CD4-positive, alpha-beta T cell treated with Interleukin-17A for 4 hours (primary cell): ENCODE results near the gene NT5M.

Source experiments
- DNase-seq: peaks from one replicate; pipeline ENCODE4 v3.0.0-alpha.2; 2020; ENCODE audit warnings: mixed read lengths

Gene NT5M

GRCh38 chr17:17303847-17304490, 796 bp downstream of the NT5M start:
- no peak for DNase-seq

- DNase-seq = peak; percentile 19
These were observed 1.4 kb downstream of the NT5M start for GRCh38 chr17:17304521-17304985.

GRCh38 chr17:17305281-17305801, 2.2 kb downstream of the NT5M start:
- DNase-seq = peak; percentile 66

- no peak for DNase-seq
These were observed 6.2 kb downstream of the NT5M start for GRCh38 chr17:17309356-17309755.

- DNase-seq = peak; percentile 82
These were observed 10.3 kb downstream of the NT5M start for GRCh38 chr17:17313350-17313991.

GRCh38 chr17:17314501-17315071, 11.4 kb downstream of the NT5M start:
- DNase-seq = no peak

GRCh38 chr17:17315142-17315821, 12.1 kb downstream of the NT5M start:
- no peak for DNase-seq

- no peak for DNase-seq
These were observed 17.2 kb downstream of the NT5M start for GRCh38 chr17:17320188-17320910.

GRCh38 chr17:17320911-17321220, 17.7 kb downstream of the NT5M start:
- DNase-seq = no peak

- DNase-seq = no peak
These were observed 18.3 kb downstream of the NT5M start for GRCh38 chr17:17321356-17322025.

GRCh38 chr17:17322516-17323510, 19.6 kb downstream of the NT5M start:
- DNase-seq = no peak

GRCh38 chr17:17324616-17325015, 21.4 kb downstream of the NT5M start:
- no peak for DNase-seq

GRCh38 chr17:17325228-17325627, 22.1 kb downstream of the NT5M start:
- DNase-seq = no peak

GRCh38 chr17:17325816-17326215, 22.6 kb downstream of the NT5M start:
- DNase-seq = no peak

GRCh38 chr17:17326275-17326875, 23.2 kb downstream of the NT5M start:
- DNase-seq = no peak

GRCh38 chr17:17328251-17328650, 25.1 kb downstream of the NT5M start:
- DNase-seq = no peak

- DNase-seq = no peak
These were observed 38.3 kb downstream of the NT5M start for GRCh38 chr17:17341452-17341851.

- DNase-seq = no peak
These were observed 39.2 kb downstream of the NT5M start for GRCh38 chr17:17342242-17342945.

- DNase-seq = no peak
These were observed 40.1 kb downstream of the NT5M start for GRCh38 chr17:17343160-17343735.
